Measurements from ENCODE around the gene RAB31.
"Not testable (repeated sequence)": the region's sequence is repeated elsewhere in the genome, so short reads cannot be mapped to it uniquely, and the experiment has no call there.

RAB31 gene

GRCh38 chr18:9845256-9845655 is 137.2 kb downstream of the RAB31 start:
- DNase-seq, result no peak

- DNase-seq, result no peak
These were observed 138.2 kb downstream of the RAB31 start for GRCh38 chr18:9846162-9846925.

- no peak for DNase-seq
These were observed 140.2 kb downstream of the RAB31 start for GRCh38 chr18:9848170-9848879.

- no peak for DNase-seq
These were observed 141.5 kb downstream of the RAB31 start for GRCh38 chr18:9849407-9850283.

- DNase-seq, result no peak
These were observed 142.2 kb downstream of the RAB31 start for GRCh38 chr18:9850309-9850708.

- no peak for DNase-seq
These were observed 143.4 kb downstream of the RAB31 start for GRCh38 chr18:9851511-9851910.

- DNase-seq, result no peak
These were observed 144.4 kb downstream of the RAB31 start for GRCh38 chr18:9852266-9853081.

- DNase-seq, result no peak
These were observed 146.9 kb downstream of the RAB31 start for GRCh38 chr18:9854801-9855676.

- no peak for DNase-seq
These were observed 147.6 kb downstream of the RAB31 start for GRCh38 chr18:9855681-9856080.

GRCh38 chr18:9856092-9856491 is 148.0 kb downstream of the RAB31 start:
- no peak for DNase-seq

GRCh38 chr18:9857479-9857998 is 149.4 kb downstream of the RAB31 start:
- not testable (repeated sequence) for DNase-seq

GRCh38 chr18:9858642-9859041 is 150.5 kb downstream of the RAB31 start:
- DNase-seq, result no peak

GRCh38 chr18:9859232-9859631 is 151.1 kb downstream of the RAB31 start:
- no peak for DNase-seq

GRCh38 chr18:9860682-9861081 is 152.6 kb downstream of the RAB31 start:
- no peak for DNase-seq

GRCh38 chr18:9861157-9861556 is 153.1 kb downstream of the RAB31 start:
- DNase-seq, result no peak

GRCh38 chr18:9861933-9862332 is 153.8 kb downstream of the RAB31 start:
- DNase-seq, result no peak

GRCh38 chr18:9862686-9863085 is 154.6 kb downstream of the RAB31 start:
- DNase-seq, result no peak

- DNase-seq, result no peak
These were observed 155.2 kb downstream of the RAB31 start for GRCh38 chr18:9863282-9863681.

GRCh38 chr18:9865764-9866490 is 157.8 kb downstream of the RAB31 start:
- no peak for DNase-seq

- DNase-seq, result no peak
These were observed 158.5 kb downstream of the RAB31 start for GRCh38 chr18:9866627-9867026.
